GM12878 (cell line): ENCODE data around the gene ASZ1. TPM values are rescaled to one million over a fixed set of nuclear protein-coding genes. Genes with fewer than 3 reads are reported as not detected.

Source experiments
- ATF2 ChIP-seq: IDR thresholded peaks from 2 replicates; pipeline ENCODE4 v1.6.1; 2012; ENCODE audit warnings: low read length, inconsistent platforms
- ATF7 ChIP-seq: fragments of 450-650 bp; IDR thresholded peaks from 2 replicates; pipeline ENCODE4 v1.6.1; 2016; ENCODE audit warnings: low read depth, mild to moderate bottlenecking
- BHLHE40 ChIP-seq, 2 experiments: fragments of 450-650 bp in 1 of 2; IDR thresholded peaks; 2 replicates each; pipeline ENCODE4 v1.6.1; 2011 to 2017; ENCODE audit warnings: low read depth in 2 of 2, borderline replicate concordance in 1 of 2, improper control_type of control experiment in 1 of 2, low read length in 1 of 2, mild to moderate bottlenecking in 1 of 2
- BMI1 ChIP-seq: fragments of 450-650 bp; IDR thresholded peaks from 2 replicates; pipeline ENCODE4 v1.6.1; 2016; ENCODE audit warnings: mild to moderate bottlenecking, moderate library complexity, borderline replicate concordance
- CBFB ChIP-seq: IDR thresholded peaks from 2 replicates; pipeline ENCODE4 v1.6.1; 2016; ENCODE audit warnings: antibody characterized with exemption, low read depth
- CHD2 ChIP-seq: IDR thresholded peaks from 2 replicates; pipeline ENCODE4 v1.6.1; 2011; ENCODE audit warnings: low read depth, low read length, improper control_type of control experiment, borderline replicate concordance
- DPF2 ChIP-seq: fragments of 450-650 bp; IDR thresholded peaks from 2 replicates; pipeline ENCODE4 v1.6.1; 2017; ENCODE audit warnings: mild to moderate bottlenecking
- EED ChIP-seq: sonication (generic); IDR thresholded peaks from 2 replicates; pipeline ENCODE4 v1.6.1; 2016; ENCODE audit warnings: antibody characterized with exemption, low read depth
- IRF3 ChIP-seq: fragments of 450-650 bp; IDR thresholded peaks from 2 replicates; pipeline ENCODE4 v1.6.1; 2014; ENCODE audit warnings: mild to moderate bottlenecking
- JUNB ChIP-seq: IDR thresholded peaks from 2 replicates; pipeline ENCODE4 v1.6.1; 2016; ENCODE audit warnings: antibody characterized with exemption, mild to moderate bottlenecking
- MEF2B ChIP-seq: fragments of 450-650 bp; IDR thresholded peaks from 2 replicates; pipeline ENCODE4 v1.6.1; 2018; ENCODE audit warnings: mild to moderate bottlenecking, moderate library complexity; ENCODE audit not compliant: partially characterized antibody, poor library complexity, severe bottlenecking
- NBN ChIP-seq: fragments of 450-650 bp; IDR thresholded peaks from 2 replicates; pipeline ENCODE4 v1.6.1; 2016
- SMAD1 ChIP-seq: fragments of 450-650 bp; IDR thresholded peaks from 2 replicates; pipeline ENCODE4 v1.6.1; 2018; ENCODE audit warnings: mild to moderate bottlenecking, low read depth; ENCODE audit not compliant: partially characterized antibody
- SRF ChIP-seq, 2 experiments: IDR thresholded peaks; 2 replicates each; pipeline ENCODE4 v1.6.1; 2011; ENCODE audit warnings: low read depth in 2 of 2, low read length in 2 of 2, mild to moderate bottlenecking in 1 of 2, moderate library complexity in 1 of 2
- STAT3 ChIP-seq: IDR thresholded peaks from 2 replicates; pipeline ENCODE4 v1.6.1; 2011; ENCODE audit warnings: low read depth, low read length, improper control_type of control experiment
- ZBED1 ChIP-seq: IDR thresholded peaks from 2 replicates; pipeline ENCODE4 v1.6.1; 2016; ENCODE audit warnings: borderline replicate concordance
- ZNF384 ChIP-seq: IDR thresholded peaks from 2 replicates; pipeline ENCODE4 v1.6.1; 2012; ENCODE audit warnings: low read depth, mild to moderate bottlenecking, low read length, improper control_type of control experiment, borderline replicate concordance
- ZNF687 ChIP-seq: fragments of 450-650 bp; IDR thresholded peaks from 2 replicates; pipeline ENCODE4 v1.6.1; 2017; ENCODE audit warnings: mild to moderate bottlenecking, moderate library complexity
- ZSCAN29 ChIP-seq: fragments of 450-650 bp; IDR thresholded peaks from 2 replicates; pipeline ENCODE4 v1.6.1; 2017; ENCODE audit warnings: mild to moderate bottlenecking, moderate library complexity
- polyA plus RNA-seq, 11 experiments: library from polyadenylated mRNA; depleted of rRNA in 4 of 11; unstranded in 6 of 11; stranded (reverse) in 5 of 11; fragments of >200 nt; fragmentation: Nextera tagmentation in 4 of 11; fragmentation: Illumina TruSeq in 1 of 11; extraction: Ambion mirVana in 4 of 11; extraction: Trizol in 1 of 11; gene quantifications; 1 replicate in 1 of 11; 2 replicates in 10 of 11; pipeline versions ENCODE4 v1.2.1 to v1.2.3, GENCODE V29; 2011 to 2016; ENCODE audit warnings: inconsistent platforms in 2 of 11, missing spikeins in 2 of 11, low read depth in 1 of 11
- total RNA-seq, 4 experiments: library from RNA; depleted of rRNA in 3 of 4; stranded (reverse); fragments of >200 nt in 3 of 4; fragmentation: Illumina TruSeq in 1 of 4; extraction: Trizol in 1 of 4; gene quantifications; 2 replicates each; pipeline versions ENCODE4 v1.2.1 to v1.2.3, GENCODE V29; 2013 to 2021
- TF ChIP-seq, protein P1 (sequence below): fragments of 450-650 bp; IDR thresholded peaks from 2 replicates; pipeline ENCODE4 v1.6.1; 2016; ENCODE audit warnings: mild to moderate bottlenecking
- TF ChIP-seq, protein P2 (sequence below), 3 experiments: IDR thresholded peaks in 2 of 3; conservative IDR thresholded peaks in 1 of 3; 2 replicates each; pipeline ENCODE4 v1.5.1; 2011; ENCODE audit warnings: low read depth in 3 of 3, low read length in 3 of 3, mild to moderate bottlenecking in 3 of 3, control low read depth in 2 of 3, moderate library complexity in 2 of 3, inconsistent platforms in 1 of 3, mixed read lengths in 1 of 3; ENCODE audit not compliant: control insufficient read depth in 2 of 3, insufficient read depth in 1 of 3; ENCODE audit errors: extremely low read depth in 1 of 3

The ASZ1 gene
- total and polyA plus RNA-seq, 10 of the 15 experiments (the other 5 are each of a cell fraction or from before 2014, with no cell fraction given) = 0.04 to 0.09 (median 0.06) TPM; not detected in 5

- TF ChIP-seq BMI1 (peak; percentile 72; the same call in 1 of the 2 replicates), SMAD1 (no peak), JUNB (peak; percentile 88), ATF7 (peak; percentile 78), ATF2 (peak; percentile 54; the same call in 1 of the 2 replicates), MEF2B (peak; percentile 88), ZBED1 (peak; percentile 66; the same call in 1 of the 2 replicates), CHD2 (peak; percentile 89), ZSCAN29 (peak; percentile 55; the same call in 1 of the 2 replicates), EED (peak; percentile 96), BHLHE40 (IDR thresholded peaks at IDR 0.05; ENCODE audit: borderline replicate concordance in 1 of 2, low read depth in 2 of 2, low read length in 1 of 2) (peak; percentile 70 to 81), CBFB (peak; percentile 92; the same call in 1 of the 2 replicates), NBN (peak; percentile 95), DPF2 (peak; percentile 99), SRF (IDR thresholded peaks at IDR 0.05; ENCODE audit: low read depth in 2 of 2, low read length in 2 of 2) (no peak), ZNF384 (no peak), STAT3 (no peak), ZNF687 (peak; percentile 91), IRF3 (0 out of 2 replicates have a peak, but pooled peaks have one; percentile 8)
- TF ChIP-seq, protein P1, sequence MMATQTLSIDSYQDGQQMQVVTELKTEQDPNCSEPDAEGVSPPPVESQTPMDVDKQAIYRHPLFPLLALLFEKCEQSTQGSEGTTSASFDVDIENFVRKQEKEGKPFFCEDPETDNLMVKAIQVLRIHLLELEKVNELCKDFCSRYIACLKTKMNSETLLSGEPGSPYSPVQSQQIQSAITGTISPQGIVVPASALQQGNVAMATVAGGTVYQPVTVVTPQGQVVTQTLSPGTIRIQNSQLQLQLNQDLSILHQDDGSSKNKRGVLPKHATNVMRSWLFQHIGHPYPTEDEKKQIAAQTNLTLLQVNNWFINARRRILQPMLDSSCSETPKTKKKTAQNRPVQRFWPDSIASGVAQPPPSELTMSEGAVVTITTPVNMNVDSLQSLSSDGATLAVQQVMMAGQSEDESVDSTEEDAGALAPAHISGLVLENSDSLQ = no peak
- TF ChIP-seq, protein P2, sequence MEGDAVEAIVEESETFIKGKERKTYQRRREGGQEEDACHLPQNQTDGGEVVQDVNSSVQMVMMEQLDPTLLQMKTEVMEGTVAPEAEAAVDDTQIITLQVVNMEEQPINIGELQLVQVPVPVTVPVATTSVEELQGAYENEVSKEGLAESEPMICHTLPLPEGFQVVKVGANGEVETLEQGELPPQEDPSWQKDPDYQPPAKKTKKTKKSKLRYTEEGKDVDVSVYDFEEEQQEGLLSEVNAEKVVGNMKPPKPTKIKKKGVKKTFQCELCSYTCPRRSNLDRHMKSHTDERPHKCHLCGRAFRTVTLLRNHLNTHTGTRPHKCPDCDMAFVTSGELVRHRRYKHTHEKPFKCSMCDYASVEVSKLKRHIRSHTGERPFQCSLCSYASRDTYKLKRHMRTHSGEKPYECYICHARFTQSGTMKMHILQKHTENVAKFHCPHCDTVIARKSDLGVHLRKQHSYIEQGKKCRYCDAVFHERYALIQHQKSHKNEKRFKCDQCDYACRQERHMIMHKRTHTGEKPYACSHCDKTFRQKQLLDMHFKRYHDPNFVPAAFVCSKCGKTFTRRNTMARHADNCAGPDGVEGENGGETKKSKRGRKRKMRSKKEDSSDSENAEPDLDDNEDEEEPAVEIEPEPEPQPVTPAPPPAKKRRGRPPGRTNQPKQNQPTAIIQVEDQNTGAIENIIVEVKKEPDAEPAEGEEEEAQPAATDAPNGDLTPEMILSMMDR (IDR thresholded peaks at IDR 0.05 in 2 of 3, conservative IDR thresholded peaks at IDR 0.05 in 1 of 3; ENCODE audit: control insufficient read depth in 2 of 3, extremely low read depth in 1 of 3, insufficient read depth in 1 of 3, low read depth in 3 of 3, low read length in 3 of 3) = no peak
Measured at GRCh38 chr7:117347962-117348672, 79.2 kb downstream of the ASZ1 start (continued).
